NCI-H748 treated with DMSO at 0.1 percent for 48 hours (cell line): ENCODE results near the gene KCNA1.
"Not testable (repeated sequence)": the region's sequence is repeated elsewhere in the genome, so short reads cannot be mapped to it uniquely, and the experiment has no call there.

Source experiments
- DNase-seq: peaks from one replicate; lab custom pipeline; 2025; lab: John Stamatoyannopoulos, UW

Gene KCNA1

DNA sequence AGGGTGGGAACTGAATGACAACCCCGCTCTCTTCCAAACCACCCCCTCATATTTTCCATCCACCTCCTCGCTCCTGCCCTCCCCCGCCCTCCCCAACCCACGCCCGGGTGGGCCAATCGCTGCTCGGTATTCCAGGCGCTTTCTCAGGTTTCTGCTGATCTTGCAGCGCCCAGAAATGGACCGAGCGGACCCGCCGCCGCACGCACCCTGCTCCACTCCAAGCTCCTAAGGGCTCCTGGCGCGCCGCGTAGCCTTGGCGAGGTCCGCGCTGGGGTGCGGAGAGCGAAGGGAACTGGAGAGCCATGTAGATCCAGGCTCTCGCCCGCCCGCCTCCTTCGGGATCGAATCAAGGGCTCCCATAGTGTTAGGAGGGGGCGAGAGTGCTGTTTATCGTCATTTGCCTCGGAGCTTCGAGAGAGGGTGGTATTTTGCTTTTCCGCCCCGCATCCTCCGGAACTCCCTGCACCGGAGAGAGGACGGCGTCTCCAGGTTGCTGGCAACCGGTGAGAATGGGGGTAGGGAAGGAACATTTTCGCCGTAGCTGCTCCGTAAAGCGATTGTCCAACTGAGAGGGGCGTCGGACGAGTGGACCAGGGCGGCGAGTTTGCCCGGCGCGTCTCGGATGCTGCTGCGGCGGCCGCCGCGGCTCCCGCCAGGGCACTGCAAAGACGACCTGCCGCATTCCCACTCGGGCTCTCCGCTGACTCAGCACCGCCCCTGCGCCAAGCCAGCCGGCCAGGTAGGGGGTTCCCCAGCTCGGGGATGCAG, at the start of gene KCNA1:
Gene KCNA1 (plus strand): TSS at position 172 of the 768 bp plus-strand sequence. CDS start 1,474 bp downstream, outside the sequence.
- no peak for DNase-seq

GRCh38 chr12:4860741-4861140, 49.0 kb upstream of the KCNA1 start:
- DNase-seq = no peak

- DNase-seq = no peak
Measured at GRCh38 chr12:4862809-4863208, 46.9 kb upstream of the KCNA1 start.

GRCh38 chr12:4864575-4864974, 45.1 kb upstream of the KCNA1 start:
- DNase-seq = no peak

- DNase-seq = no peak
Measured at GRCh38 chr12:4865246-4865645, 44.5 kb upstream of the KCNA1 start.

DNA sequence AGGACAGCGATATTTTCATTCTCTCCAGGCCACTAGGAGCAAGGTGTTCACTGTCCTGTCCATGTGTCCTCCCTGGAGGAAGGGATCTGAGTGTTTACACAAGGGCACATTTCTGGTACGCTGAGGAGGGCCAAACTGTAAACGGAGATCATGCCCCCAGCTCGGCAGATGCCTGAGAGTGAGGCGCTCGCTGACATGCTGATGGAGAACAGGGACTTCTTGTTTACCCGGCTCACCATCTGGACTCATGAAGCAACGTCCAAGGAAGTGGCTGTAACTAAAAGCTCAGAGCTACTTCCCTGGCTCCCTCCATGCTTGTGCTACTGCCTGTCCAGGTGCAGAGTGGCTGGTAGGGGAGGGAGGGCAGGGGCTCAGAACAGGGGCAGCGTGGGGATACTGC, 43.4 kb upstream of the KCNA1 start:
- no peak for DNase-seq

DNA sequence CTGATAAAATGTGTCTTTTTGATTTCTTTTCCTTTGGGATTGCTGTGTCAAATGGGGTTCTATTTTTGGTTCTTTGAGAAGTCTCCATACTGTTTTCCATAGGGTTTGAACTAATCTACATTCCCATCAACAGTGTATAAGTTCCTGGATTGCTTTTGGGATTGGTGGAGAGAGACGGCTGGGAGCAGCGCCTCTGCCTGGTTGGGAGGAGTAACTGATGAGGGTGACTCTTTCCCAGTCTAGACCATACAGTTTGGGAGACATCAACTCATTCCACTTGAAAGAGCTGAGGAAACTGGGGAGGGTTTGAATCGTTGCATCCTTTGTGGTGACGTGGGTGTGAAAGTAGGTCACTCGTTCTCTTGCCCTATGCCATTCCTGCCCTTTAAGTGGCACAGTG, 42.3 kb upstream of the KCNA1 start:
- no peak for DNase-seq

- DNase-seq = no peak
Measured at GRCh38 chr12:4870423-4870822, 39.3 kb upstream of the KCNA1 start.

DNA sequence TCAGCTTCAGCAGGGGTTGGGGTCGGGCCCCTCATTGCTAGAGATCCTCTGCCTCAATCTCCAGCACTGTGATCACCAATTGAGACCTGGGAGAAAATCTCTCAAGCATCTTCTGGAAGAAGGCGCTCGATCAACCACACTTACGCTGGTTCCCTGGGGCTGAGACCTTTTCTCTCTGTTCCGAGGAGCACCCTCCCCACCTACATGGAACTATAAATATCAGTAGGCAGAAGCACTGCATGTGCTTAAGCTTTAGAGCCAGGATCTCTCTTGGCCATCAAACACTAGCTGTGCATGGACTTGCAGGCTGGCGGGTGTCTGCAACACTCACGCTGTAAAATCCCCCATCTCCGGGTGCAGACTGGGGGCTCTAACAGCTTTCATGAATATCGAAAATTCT, 38.2 kb upstream of the KCNA1 start:
- DNase-seq = no peak

- DNase-seq = no peak
Measured at GRCh38 chr12:4873947-4874346, 35.8 kb upstream of the KCNA1 start.

- DNase-seq = no peak
Measured at GRCh38 chr12:4874671-4875070, 35.0 kb upstream of the KCNA1 start.

DNA sequence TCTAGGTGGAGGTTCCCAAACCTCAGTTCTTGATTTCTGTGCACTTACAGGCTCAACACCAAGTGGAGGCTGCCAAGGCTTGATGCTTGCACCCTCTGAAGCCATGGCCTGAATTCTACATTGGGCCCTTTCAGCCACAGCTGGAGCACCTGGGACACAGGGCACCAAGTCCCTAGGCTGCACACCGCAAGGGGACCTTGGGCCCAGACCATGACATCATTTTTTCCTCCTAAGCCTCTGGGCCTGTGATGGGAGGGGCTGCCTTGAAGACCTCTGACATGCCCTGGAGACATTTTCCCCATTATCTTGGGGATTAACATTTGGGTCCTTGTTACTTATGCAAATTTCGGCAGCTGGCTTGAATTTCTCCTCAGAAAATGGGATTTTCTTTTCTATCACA, 30.2 kb upstream of the KCNA1 start:
- DNase-seq = not testable (repeated sequence)

- DNase-seq = no peak
Measured at GRCh38 chr12:4881266-4882064, 28.2 kb upstream of the KCNA1 start.

DNA sequence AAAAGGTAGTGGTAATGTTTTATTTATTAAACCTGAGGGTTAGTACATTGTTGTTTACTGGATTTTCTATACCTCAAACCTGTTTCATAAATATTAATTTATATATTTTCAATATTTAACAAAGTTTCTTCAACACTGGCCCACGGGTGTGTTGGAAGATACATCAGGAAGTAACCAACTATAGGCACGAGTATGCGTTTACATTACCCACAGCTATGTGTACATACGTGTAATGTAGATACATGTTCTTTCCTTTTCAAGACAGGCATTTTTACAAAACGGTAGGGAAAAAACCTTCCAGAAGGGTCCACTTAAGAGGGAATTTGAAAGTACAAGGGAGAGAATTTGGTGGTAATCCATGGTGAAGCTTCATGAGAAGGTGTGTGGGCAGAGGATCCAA, 17.8 kb upstream of the KCNA1 start:
- no peak for DNase-seq

GRCh38 chr12:4892418-4892817, 17.3 kb upstream of the KCNA1 start:
- DNase-seq = no peak

- no peak for DNase-seq
Measured at GRCh38 chr12:4894019-4894418, 15.7 kb upstream of the KCNA1 start.

DNA sequence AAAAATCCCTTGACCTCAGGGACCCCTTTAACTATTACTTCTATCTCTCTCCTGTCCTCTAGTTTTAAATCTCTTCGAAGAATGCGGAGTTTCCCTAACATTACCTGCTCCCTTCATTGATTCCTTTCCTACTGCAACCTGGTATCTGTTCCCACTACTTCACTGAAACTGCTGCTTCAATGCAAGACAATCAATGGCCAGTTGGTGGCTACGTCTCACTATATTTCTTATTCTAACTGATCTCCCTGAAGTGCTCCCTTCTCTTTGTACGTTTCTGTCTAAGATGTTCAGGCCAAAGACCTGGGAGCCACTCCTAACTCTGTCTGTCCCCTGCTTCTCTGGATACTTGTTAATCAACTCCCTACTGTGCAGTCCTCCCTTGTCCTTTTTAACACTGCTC, 10.3 kb upstream of the KCNA1 start:
- DNase-seq = no peak

DNA sequence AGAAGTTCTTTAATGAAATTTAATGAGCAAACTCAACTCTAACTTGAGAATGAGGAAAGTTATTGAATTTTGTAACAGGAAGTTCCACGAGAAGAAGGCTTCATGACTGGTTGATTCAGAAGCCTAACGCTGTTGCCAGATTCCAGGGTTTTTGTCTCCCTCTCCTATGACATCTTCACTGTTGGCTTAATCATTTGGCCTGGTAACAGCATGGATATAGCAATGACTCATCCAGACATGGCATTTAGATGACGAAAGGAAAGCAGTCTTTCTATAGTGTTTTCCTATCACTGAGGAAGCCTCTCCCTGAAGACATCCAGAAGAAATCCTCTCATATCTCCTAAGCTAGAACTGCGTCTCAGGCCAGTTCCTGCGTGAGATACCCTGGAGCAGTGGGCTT, 9.4 kb upstream of the KCNA1 start:
- DNase-seq = no peak

DNA sequence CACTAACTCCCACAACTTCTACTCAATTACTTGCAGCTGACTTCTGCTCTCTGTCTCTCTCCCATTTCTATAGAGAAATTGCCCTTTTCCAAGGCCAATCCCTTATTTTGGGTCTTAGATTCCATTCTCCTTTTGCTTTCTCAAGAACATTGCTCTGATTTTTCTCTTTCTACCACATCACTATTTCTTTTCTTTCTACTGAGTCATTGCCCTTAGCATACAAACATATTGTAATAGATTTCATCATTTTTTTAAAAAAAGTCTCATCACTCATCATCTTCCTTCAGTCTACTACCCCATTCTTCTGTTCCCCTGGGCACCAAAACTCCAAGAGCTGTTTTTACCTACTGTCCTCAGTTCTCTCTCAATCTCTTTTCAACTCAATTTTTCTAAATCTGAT, 4.4 kb upstream of the KCNA1 start:
- no peak for DNase-seq

DNA sequence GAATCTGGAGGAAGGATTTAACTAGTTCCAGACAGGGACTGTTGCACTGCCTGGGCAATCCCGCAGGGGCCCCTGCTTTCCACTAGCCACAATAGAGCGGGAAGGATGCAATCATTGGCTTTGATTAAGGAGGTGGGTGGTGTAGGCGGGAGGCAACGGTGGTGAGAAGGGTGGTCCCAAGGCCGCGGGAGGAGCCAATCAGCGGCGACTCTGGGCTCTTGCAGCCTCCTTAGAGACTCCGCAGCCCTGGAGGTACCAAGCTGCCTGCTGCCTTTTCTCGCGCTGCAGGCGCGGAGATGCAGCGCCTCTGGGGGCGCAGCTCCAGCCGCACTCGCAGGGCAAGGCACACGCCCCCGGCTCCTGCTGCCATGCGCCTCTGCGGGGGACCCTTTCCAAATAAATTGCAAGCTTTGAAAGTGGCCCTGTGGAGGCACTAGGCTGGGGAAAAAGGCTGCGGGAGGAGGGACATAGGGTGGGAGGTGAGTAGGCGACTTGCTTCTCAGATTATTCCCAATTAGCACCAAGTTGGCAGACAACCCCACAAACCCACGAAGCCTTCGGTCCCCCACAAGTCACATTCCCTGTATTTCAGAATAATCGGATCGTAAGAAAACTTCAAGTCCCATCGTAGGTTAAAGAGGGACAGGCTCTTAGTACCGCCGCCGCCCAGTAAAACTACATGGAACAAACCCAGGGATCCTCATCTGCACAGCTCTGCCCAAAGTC, 858 bp upstream of the KCNA1 start:
- DNase-seq = peak; percentile 53

- DNase-seq = peak; percentile 6
Measured at GRCh38 chr12:4909410-4909733, 333 bp upstream of the KCNA1 start.

DNA sequence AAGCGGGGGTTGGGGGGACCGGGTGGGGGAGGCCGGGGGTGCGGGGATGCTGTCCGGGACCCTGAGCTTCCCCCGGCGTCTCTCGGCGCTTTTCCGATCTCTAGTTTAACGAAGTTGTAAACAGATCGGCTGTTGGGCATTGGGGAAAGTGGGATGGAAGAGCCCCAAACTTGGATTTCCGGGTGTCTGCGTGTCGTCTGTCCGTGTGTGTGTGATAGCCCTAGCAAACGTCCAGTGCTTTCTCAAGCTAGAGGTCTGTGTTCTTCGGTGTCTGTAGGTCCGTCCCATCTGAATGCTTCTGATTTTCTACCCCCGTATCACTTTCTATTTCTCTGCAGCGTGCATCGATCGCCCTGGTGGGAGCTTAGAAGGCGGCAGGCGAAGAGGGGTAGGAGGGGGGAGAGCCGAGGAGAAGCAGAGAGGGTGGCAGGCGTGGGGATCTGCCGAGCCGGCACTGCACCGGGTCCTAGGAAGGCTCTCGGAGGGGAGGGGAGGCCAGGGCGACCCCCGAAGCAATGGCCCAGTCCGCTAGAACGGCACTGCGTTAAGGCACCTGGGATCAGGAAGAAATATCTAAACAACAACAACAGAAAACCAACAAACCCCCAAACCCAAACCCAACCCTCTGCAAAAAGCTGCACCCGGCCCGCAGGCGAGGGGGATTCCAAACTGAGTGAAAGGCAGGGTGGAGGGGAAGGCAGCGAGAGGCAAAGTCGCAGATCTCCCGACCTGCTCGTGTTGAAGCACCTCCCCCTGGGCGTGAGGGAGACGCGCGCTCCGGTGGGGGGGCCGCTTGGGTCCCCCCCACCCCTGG, 1.0 kb downstream of the KCNA1 start:
- DNase-seq = no peak
